ENCODE results near the gene GPER1. TPM values are rescaled to one million over a fixed set of nuclear protein-coding genes. Genes with fewer than 3 reads are reported as not detected.

The GPER1 gene
- total RNA-seq, 2 donors from 2014 or later: 3.9 to 5.3 TPM

DNA sequence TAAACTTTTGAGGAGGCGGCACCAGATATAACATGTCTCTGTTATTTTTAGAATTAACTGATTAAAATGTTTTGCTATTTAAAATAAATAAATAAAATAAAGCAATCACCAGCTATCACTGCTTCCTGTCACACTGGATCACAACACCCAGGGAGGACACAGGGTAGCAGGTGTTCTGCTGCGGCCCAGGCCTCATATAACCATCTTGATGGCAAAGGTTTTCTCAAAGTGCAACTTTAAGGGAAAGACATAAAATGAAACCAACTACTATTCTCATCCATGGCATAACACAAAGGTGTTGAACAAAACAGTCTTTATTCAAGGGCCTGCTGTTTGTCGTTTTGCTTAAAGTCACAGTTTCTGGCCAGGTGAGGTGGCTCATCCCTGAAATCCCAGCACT is 23.2 kb downstream of the GPER1 start:
- no peak for ATAC-seq (ENCODE audit: insufficient number of reproducible peaks, low FRiP score, low read depth)
- no peaks in the 10 kb centered on the region for H3K27me3 ChIP-seq (replicated peaks; ENCODE audit: insufficient read depth)
- no peak overlapping the region for H3K4me3 ChIP-seq
- DNase-seq (ENCODE audit: low spot score): no peak
- TF ChIP-seq, protein P1, sequence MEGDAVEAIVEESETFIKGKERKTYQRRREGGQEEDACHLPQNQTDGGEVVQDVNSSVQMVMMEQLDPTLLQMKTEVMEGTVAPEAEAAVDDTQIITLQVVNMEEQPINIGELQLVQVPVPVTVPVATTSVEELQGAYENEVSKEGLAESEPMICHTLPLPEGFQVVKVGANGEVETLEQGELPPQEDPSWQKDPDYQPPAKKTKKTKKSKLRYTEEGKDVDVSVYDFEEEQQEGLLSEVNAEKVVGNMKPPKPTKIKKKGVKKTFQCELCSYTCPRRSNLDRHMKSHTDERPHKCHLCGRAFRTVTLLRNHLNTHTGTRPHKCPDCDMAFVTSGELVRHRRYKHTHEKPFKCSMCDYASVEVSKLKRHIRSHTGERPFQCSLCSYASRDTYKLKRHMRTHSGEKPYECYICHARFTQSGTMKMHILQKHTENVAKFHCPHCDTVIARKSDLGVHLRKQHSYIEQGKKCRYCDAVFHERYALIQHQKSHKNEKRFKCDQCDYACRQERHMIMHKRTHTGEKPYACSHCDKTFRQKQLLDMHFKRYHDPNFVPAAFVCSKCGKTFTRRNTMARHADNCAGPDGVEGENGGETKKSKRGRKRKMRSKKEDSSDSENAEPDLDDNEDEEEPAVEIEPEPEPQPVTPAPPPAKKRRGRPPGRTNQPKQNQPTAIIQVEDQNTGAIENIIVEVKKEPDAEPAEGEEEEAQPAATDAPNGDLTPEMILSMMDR (IDR thresholded peaks at IDR 0.05): no peak
- H3K27ac ChIP-seq: no peak overlapping the region
- H3K9me3 ChIP-seq: no peaks in the 10 kb centered on the region
- H3K4me1 ChIP-seq (ENCODE audit: control insufficient read depth in 1 of 2, low read depth in 2 of 2): no peaks in the 10 kb centered on the region
- H3K36me3 ChIP-seq: no peaks in the 10 kb centered on the region

DNA sequence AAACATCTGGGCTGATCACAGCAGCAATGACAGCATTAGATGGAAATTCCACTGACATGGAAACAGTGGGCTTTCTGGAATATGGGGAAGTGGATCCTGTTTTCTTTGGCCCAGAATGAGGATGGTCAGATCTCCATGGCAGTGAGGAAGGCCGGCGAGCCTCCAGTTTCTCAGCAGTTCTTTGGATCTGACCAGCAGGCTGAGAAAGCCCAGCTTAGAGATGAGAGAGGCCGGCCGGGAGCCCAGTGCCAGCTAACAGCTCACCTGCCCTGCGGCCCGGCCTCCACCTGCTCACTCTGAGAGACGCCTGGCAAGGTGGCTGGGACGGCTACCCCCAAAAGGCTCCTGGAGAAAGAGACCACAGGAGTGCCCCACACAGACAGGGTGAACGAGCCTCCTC is 24.2 kb downstream of the GPER1 start:
- ATAC-seq (ENCODE audit: insufficient number of reproducible peaks, low FRiP score, low read depth) (no peak), DNase-seq (ENCODE audit: low spot score) (no peak)
- H3K9me3 ChIP-seq: no peaks in the 10 kb centered on the region
- H3K27me3 ChIP-seq (replicated peaks; ENCODE audit: insufficient read depth): no peaks in the 10 kb centered on the region
- TF ChIP-seq, protein P1 (IDR thresholded peaks at IDR 0.05): no peak
- no peaks in the 10 kb centered on the region for H3K4me1 ChIP-seq (ENCODE audit: control insufficient read depth in 1 of 2, low read depth in 2 of 2)
- H3K36me3 ChIP-seq: no peaks in the 10 kb centered on the region
- no peak overlapping the region for H3K27ac ChIP-seq
- no peak overlapping the region for H3K4me3 ChIP-seq

DNA sequence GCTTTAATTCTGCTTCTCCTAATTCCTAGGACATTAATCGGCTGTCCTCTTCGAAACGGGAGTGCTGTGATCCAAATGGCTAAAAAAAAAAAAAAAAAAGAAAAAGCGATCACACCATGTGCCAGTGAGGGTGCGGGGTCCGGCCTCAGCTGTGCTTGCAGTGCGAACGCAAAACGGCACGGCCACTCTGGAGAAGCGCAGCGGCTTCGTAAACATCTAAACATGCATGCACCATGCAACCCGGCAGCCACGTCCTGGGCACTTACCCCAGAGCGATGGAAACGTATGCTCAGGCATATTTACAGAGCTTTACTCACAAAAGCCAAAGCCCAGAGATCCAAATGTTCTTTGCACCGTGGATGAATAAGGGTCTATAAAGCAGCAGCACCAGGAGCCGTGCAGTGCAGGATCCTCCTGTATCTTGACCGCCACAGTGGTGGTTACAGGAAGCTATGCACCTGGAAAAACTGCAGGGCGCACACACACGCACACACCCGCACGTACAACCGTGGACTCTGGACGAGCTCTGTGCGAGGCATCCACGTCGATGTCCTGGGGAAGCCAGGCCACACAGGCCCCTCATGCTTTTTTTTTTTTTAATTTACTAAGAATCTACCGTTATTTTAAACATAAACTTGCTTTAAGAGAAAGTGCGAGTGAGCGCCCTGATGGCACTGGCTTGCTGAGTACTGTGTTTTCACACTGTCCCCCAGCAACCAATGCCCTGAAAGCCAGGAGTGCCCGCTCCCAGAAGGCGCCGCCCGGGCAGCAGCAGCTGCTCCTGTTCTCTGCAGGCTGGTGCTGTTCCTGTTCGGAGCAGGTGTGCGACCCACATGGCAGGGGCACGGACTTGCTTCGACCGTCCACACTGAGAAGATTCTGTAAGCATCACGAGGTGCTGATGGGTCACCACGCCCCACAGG is 25.0 kb downstream of the GPER1 start:
- Histone ChIP-seq H3K9me3 (no peaks in the 10 kb centered on the region), H3K27me3 (replicated peaks; ENCODE audit: insufficient read depth) (no peaks in the 10 kb centered on the region), H3K4me1 (ENCODE audit: control insufficient read depth in 1 of 2, low read depth in 2 of 2) (no peaks in the 10 kb centered on the region), H3K27ac (no peak overlapping the region), H3K36me3 (no peaks in the 10 kb centered on the region), H3K4me3 (no peak overlapping the region)
- no peak for ATAC-seq (ENCODE audit: insufficient number of reproducible peaks, low FRiP score, low read depth)
- no peak for DNase-seq (ENCODE audit: low spot score)
- TF ChIP-seq, protein P1 (IDR thresholded peaks at IDR 0.05): no peak

DNA sequence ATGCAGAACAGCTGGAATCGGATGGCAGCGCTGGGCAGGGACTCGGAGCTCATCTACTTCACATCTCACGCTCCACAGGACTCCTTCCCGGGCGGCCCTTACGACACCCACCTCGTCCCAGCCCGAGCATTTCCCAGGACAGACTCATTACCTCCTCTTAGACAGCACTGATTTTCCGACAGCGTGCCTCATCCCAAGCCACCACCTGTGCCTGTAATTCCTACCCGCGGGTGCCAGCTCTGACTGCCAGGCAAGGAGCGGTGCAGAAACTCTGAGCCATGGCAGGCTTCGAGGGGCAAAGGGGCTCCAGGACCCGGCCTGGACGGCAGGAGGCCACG is 25.6 kb downstream of the GPER1 start:
- Histone ChIP-seq H3K27me3 (replicated peaks; ENCODE audit: insufficient read depth) (no peaks in the 10 kb centered on the region), H3K4me1 (ENCODE audit: control insufficient read depth in 1 of 2, low read depth in 2 of 2) (no peaks in the 10 kb centered on the region), H3K4me3 (no peak overlapping the region), H3K9me3 (no peaks in the 10 kb centered on the region), H3K36me3 (no peaks in the 10 kb centered on the region), H3K27ac (no peak overlapping the region)
- DNase-seq (ENCODE audit: low spot score): no peak
- TF ChIP-seq, protein P1 (IDR thresholded peaks at IDR 0.05): no peak
- ATAC-seq (ENCODE audit: insufficient number of reproducible peaks, low FRiP score, low read depth): no peak

DNA sequence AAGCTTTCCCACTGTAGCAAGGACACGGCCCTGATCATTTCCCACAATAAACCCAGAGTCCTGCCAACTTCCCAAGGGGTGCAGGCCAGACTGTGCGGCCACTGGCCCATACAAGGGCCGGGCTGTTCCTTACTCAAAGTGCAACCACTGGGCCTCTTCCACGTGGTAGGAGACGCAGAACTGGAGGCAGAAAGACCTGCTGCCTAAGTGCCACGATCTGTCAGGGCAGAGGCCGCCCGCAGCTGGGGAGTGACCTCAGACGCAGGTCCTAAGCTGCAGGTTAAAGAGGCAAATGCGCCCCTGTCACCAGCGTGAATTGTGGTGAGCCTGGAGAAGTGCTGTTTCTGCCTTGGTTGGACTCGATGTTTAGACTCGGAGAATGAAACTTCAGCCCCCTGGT is 26.2 kb downstream of the GPER1 start:
- Histone ChIP-seq H3K4me3 (no peak overlapping the region), H3K36me3 (no peaks in the 10 kb centered on the region), H3K27ac (no peak overlapping the region), H3K27me3 (replicated peaks; ENCODE audit: insufficient read depth) (no peaks in the 10 kb centered on the region), H3K4me1 (ENCODE audit: control insufficient read depth in 1 of 2, low read depth in 2 of 2) (no peaks in the 10 kb centered on the region), H3K9me3 (no peaks in the 10 kb centered on the region)
- DNase-seq (ENCODE audit: low spot score) (no peak), ATAC-seq (ENCODE audit: insufficient number of reproducible peaks, low FRiP score, low read depth) (no peak)
- TF ChIP-seq, protein P1 (IDR thresholded peaks at IDR 0.05): no peak
